ELR (cell line): ENCODE results near the gene CPLX4.
"Not testable (repeated sequence)": the region's sequence is repeated elsewhere in the genome, so short reads cannot be mapped to it uniquely, and the experiment has no call there.

Experiments
- DNase-seq: peaks from one replicate; pipeline ENCODE4 v3.0.0-alpha.2; 2015; ENCODE audit warnings: low read depth

CPLX4 gene

GRCh38 chr18:59269563-59270119 lies 48.8 kb downstream of the CPLX4 start:
- DNase-seq, result no peak

- DNase-seq, result no peak
These were observed 49.5 kb downstream of the CPLX4 start for GRCh38 chr18:59268721-59269562.

- DNase-seq, result no peak
These were observed 50.2 kb downstream of the CPLX4 start for GRCh38 chr18:59268127-59268720.

- DNase-seq, result no peak
These were observed 50.8 kb downstream of the CPLX4 start for GRCh38 chr18:59267503-59268126.

- no peak for DNase-seq
These were observed 51.5 kb downstream of the CPLX4 start for GRCh38 chr18:59266886-59267502.

GRCh38 chr18:59266459-59266858 lies 52.0 kb downstream of the CPLX4 start:
- no peak for DNase-seq

- no peak for DNase-seq
These were observed 52.5 kb downstream of the CPLX4 start for GRCh38 chr18:59265974-59266369.

- DNase-seq, result no peak
These were observed 53.0 kb downstream of the CPLX4 start for GRCh38 chr18:59265246-59265973.

- DNase-seq, result no peak
These were observed 53.7 kb downstream of the CPLX4 start for GRCh38 chr18:59264651-59265245.

GRCh38 chr18:59264121-59264571 lies 54.3 kb downstream of the CPLX4 start:
- DNase-seq, result no peak

- DNase-seq, result peak; percentile 33
These were observed 54.8 kb downstream of the CPLX4 start for GRCh38 chr18:59263661-59264060.

- not testable (repeated sequence) for DNase-seq
These were observed 56.2 kb downstream of the CPLX4 start for GRCh38 chr18:59262243-59262642.

GRCh38 chr18:59261842-59262241 lies 56.6 kb downstream of the CPLX4 start:
- DNase-seq, result not testable (repeated sequence)

- not testable (repeated sequence) for DNase-seq
These were observed 63.0 kb downstream of the CPLX4 start for GRCh38 chr18:59255491-59255890.

- peak; percentile 86 for DNase-seq
These were observed 69.2 kb downstream of the CPLX4 start for GRCh38 chr18:59249199-59249774.

GRCh38 chr18:59246796-59247195 lies 71.7 kb downstream of the CPLX4 start:
- DNase-seq, result no peak
